Ovary (tissue), 3 donors: Measurements from ENCODE around the gene KRTAP10-7.
"Not testable (repeated sequence)": the region's sequence is repeated elsewhere in the genome, so short reads cannot be mapped to it uniquely, and the experiment has no call there.

Source experiments
- CTCF ChIP-seq, 3 donors: fragments of 450-650 bp in 2 of 3; fragments of 200-600 bp in 1 of 3; IDR thresholded peaks; one replicate each; pipeline versions ENCODE4 v1.5.1 to v1.8.0; 2016 to 2022; ENCODE audit warnings: antibody characterized with exemption in 3 of 3, mild to moderate bottlenecking in 1 of 3
- POLR2A ChIP-seq: fragments of 450-650 bp; IDR thresholded peaks from one replicate; pipeline ENCODE4 v1.6.1; 2017; ENCODE audit warnings: antibody characterized with exemption, mild to moderate bottlenecking, moderate library complexity
- donor health status: DM: no; HTN: no; CAD: no.

DNA sequence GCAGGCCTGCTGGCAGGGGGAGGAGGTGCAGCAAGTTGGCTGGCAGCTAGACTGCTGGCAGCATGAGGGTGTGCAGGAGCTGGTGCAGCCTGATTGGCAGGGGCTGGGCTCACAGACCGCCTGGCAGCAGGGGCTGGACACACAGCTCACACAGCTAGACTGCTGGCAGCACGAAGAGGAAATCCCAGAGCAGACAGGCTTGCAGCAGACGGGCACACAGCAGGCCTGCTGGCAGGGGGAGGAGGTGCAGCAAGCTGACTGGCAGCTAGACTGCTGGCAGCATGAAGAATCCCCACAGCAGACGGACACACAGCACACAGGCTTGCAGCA lies 8.6 kb upstream of the KRTAP10-7 start:
- not testable (repeated sequence) for TF ChIP-seq CTCF (IDR thresholded peaks at IDR 0.05); POLR2A
